ENCODE results near the gene ALMS1. TPM values are rescaled to one million over a fixed set of nuclear protein-coding genes. Genes with fewer than 3 reads are reported as not detected.

The ALMS1 gene
- total and polyA plus RNA-seq, 2 donors (not counting 3 experiments of a cell fraction or from before 2014, with no cell fraction given): 5.7 to 15.4 TPM

GRCh38 chr2:73564986-73565385 is 179.3 kb downstream of the ALMS1 start:
- DNase-seq (ENCODE audit: low read depth, low spot score) (no peak), FAIRE-seq (no peak)
- Histone ChIP-seq H3K27me3 (ENCODE audit: control insufficient read depth in 2 of 2, insufficient read depth in 2 of 2, low read length in 2 of 2) (no peaks in the 10 kb centered on the region), H3K79me2 (ENCODE audit: control insufficient read depth, insufficient read depth, low read length) (no peaks in the 10 kb centered on the region), H3K4me2 (ENCODE audit: insufficient read depth, low read length) (no peak overlapping the region), H3K4me1 (ENCODE audit: control insufficient read depth, extremely low read depth, insufficient read depth, low read length) (no peaks in the 10 kb centered on the region), H3K36me3 (ENCODE audit: control insufficient read depth in 2 of 2, extremely low read depth in 1 of 2, insufficient read depth in 2 of 2, low read length in 2 of 2) (no peaks in the 10 kb centered on the region), H3K9me3 (replicated peaks; ENCODE audit: control insufficient read depth, insufficient read depth, low read length) (no peaks in the 10 kb centered on the region), H3K4me3 (replicated peaks in 1 of 3; ENCODE audit: insufficient read depth in 1 of 3, low read depth in 1 of 3, low read length in 3 of 3) (no peak overlapping the region), H3K27ac (ENCODE audit: insufficient read depth, low read depth, low read length) (no peak overlapping the region), H3K9me1 (replicated peaks; ENCODE audit: control insufficient read depth, extremely low read depth, insufficient read depth, low read length) (no peaks in the 10 kb centered on the region), H4K20me1 (replicated peaks; ENCODE audit: control insufficient read depth, extremely low read depth, insufficient read depth, low read length) (no peaks in the 10 kb centered on the region), H2AFZ (ENCODE audit: low read depth, low read length) (no peak overlapping the region), H3K9ac (replicated peaks; ENCODE audit: extremely low read depth, insufficient read depth, low read length) (no peak overlapping the region)
- CTCF ChIA-PET: interaction anchor here (1.0 kb wide), 1 partner anchor 9 kb away, joined by 4 read pairs; no protein-coding TSS in a partner anchor
- no TSS peak for BruUV-seq (replicated peaks)
- intact Hi-C loops (cut with micrococcal nuclease): no loop called here
- POLR2A ChIA-PET: no interaction called here
- dilution Hi-C loops (cut with MboI; ENCODE audit: extremely low pct_ligation_motif_present, low sequenced_read_pairs): no loop called here
- no peak for TF ChIP-seq MYC (IDR thresholded peaks at IDR 0.05; ENCODE audit: low read depth, low read length)
- no peak for TF ChIP-seq EZH2 (IDR thresholded peaks at IDR 0.05; ENCODE audit: borderline replicate concordance, low read depth, low read length, severe bottlenecking)
- TF ChIP-seq POLR2A (IDR thresholded peaks at IDR 0.05; ENCODE audit: low read depth, low read length): no peak
- no peak for TF ChIP-seq CTCF (IDR thresholded peaks at IDR 0.05; ENCODE audit: extremely low read depth in 1 of 2, insufficient read depth in 1 of 2, low read depth in 1 of 2, low read length in 2 of 2)
- TF ChIP-seq MAX (IDR thresholded peaks at IDR 0.05; ENCODE audit: insufficient read depth, insufficient read length): no peak
- no peak for TF ChIP-seq FOS (IDR thresholded peaks at IDR 0.05; ENCODE audit: borderline replicate concordance, insufficient read depth, low read length)
- no peak for TF ChIP-seq JUN (IDR thresholded peaks at IDR 0.05; ENCODE audit: borderline replicate concordance, insufficient read depth, insufficient read length, low read depth)
- no peak for TF ChIP-seq POLR2AphosphoS5 (IDR thresholded peaks at IDR 0.05; ENCODE audit: insufficient read depth, low read depth, low read length)
- no peak for TF ChIP-seq GATA2 (IDR thresholded peaks at IDR 0.05; ENCODE audit: insufficient read depth, insufficient read length, low read depth, low read length)
